HEK293 (cell line): ENCODE results near the gene THBS1.

Source experiments
- CTCF ChIA-PET: fragments of 350-600 bp; formaldehyde crosslinking; extraction: SDS; loops from one replicate; lab custom pipeline; 2021; ENCODE audit warnings: antibody characterized with exemption; lab: Yijun Ruan, JAX
- POLR2A ChIA-PET: fragments of 300-600 bp; formaldehyde crosslinking; extraction: SDS; loops from one replicate; lab custom pipeline; 2020; ENCODE audit warnings: antibody characterized with exemption, inconsistent platforms; lab: Yijun Ruan, JAX
- H3K27ac ChIP-seq: fragments of 200-500 bp; sonication (Bioruptor generic); 2 replicates; pipeline ENCODE4 v1.5.1; 2014; ENCODE audit warnings: low read depth, low read length, control low read depth, inconsistent platforms; ENCODE audit errors: extremely low read depth
- H3K36me3 ChIP-seq, 2 experiments: fragments of 200-500 bp in 1 of 2; sonication (Bioruptor generic) in 1 of 2; 1 replicate in 1 of 2; 2 replicates in 1 of 2; pipeline ENCODE4 v1.5.1; 2014 to 2017; ENCODE audit warnings: inconsistent platforms in 2 of 2, low read length in 2 of 2; ENCODE audit not compliant: control insufficient read depth in 2 of 2, insufficient read depth in 1 of 2
- H3K4me1 ChIP-seq: fragments of 200-500 bp; sonication (Bioruptor generic); 2 replicates; pipeline ENCODE4 v1.5.1; 2014; ENCODE audit warnings: mild to moderate bottlenecking, low read length, inconsistent platforms; ENCODE audit not compliant: control insufficient read depth, insufficient read depth
- H3K4me3 ChIP-seq: 2 replicates; pipeline ENCODE4 v1.5.1; 2011; ENCODE audit warnings: low read depth, mild to moderate bottlenecking, control low read depth, low read length, moderate library complexity
- H3K9me3 ChIP-seq: fragments of 200-500 bp; sonication (Bioruptor generic); 2 replicates; pipeline ENCODE4 v1.5.1; 2014; ENCODE audit warnings: low read depth, low read length, inconsistent platforms; ENCODE audit not compliant: control insufficient read depth, insufficient read depth
- HOXC10 ChIP-seq: sonication (generic); formaldehyde crosslinking; IDR thresholded peaks from 2 replicates; pipeline ENCODE4 v1.8.1; 2023; ENCODE audit warnings: mild to moderate bottlenecking, missing genetic modification reagents
- MEIS1 ChIP-seq: sonication (generic); formaldehyde crosslinking; IDR thresholded peaks from 2 replicates; pipeline ENCODE4 v1.8.1; 2022; ENCODE audit warnings: missing genetic modification reagents, mild to moderate bottlenecking, borderline replicate concordance
- PRDM1 ChIP-seq: fragments of 450-650 bp; formaldehyde crosslinking; IDR thresholded peaks from 2 replicates; pipeline ENCODE4; 2016; ENCODE audit warnings: missing biosample characterization, missing genetic modification characterization
- RBAK ChIP-seq: fragments of 450-650 bp; formaldehyde crosslinking; IDR thresholded peaks from 2 replicates; pipeline ENCODE4 v1.5.1; 2016; ENCODE audit warnings: missing biosample characterization, missing genetic modification characterization
- REST ChIP-seq: fragments of 450-650 bp; formaldehyde crosslinking; IDR thresholded peaks from 2 replicates; pipeline ENCODE4 v1.5.1; 2016; ENCODE audit warnings: missing biosample characterization, missing genetic modification characterization
- SALL2 ChIP-seq: fragments of 450-650 bp; formaldehyde crosslinking; IDR thresholded peaks from 2 replicates; pipeline ENCODE4 v1.5.0; 2017; ENCODE audit warnings: missing biosample characterization, mild to moderate bottlenecking, missing genetic modification characterization, borderline replicate concordance
- SCRT1 ChIP-seq: fragments of 450-650 bp; formaldehyde crosslinking; IDR thresholded peaks from 2 replicates; pipeline ENCODE4 v1.5.1; 2016; ENCODE audit warnings: missing biosample characterization, missing genetic modification characterization, borderline replicate concordance
- SP3 ChIP-seq: fragments of 450-650 bp; formaldehyde crosslinking; IDR thresholded peaks from 2 replicates; pipeline ENCODE4 v1.5.1; 2016; ENCODE audit warnings: missing biosample characterization, missing genetic modification characterization
- ZBTB48 ChIP-seq: fragments of 450-650 bp; formaldehyde crosslinking; IDR thresholded peaks from 2 replicates; pipeline ENCODE4 v1.5.1; 2016; ENCODE audit warnings: missing biosample characterization, missing genetic modification characterization
- ZFHX2 ChIP-seq: fragments of 450-650 bp; formaldehyde crosslinking; conservative IDR thresholded peaks from 2 replicates; pipeline ENCODE4 v1.5.1; 2016; ENCODE audit warnings: missing biosample characterization, missing genetic modification characterization
- ZIC2 ChIP-seq: fragments of 450-650 bp; formaldehyde crosslinking; IDR thresholded peaks from 2 replicates; pipeline ENCODE4 v1.5.1; 2016; ENCODE audit warnings: missing biosample characterization, missing genetic modification characterization
- ZNF16 ChIP-seq: fragments of 450-650 bp; formaldehyde crosslinking; IDR thresholded peaks from 2 replicates; pipeline ENCODE4 v1.5.1; 2016; ENCODE audit warnings: low read depth, missing biosample characterization, missing genetic modification characterization
- ZNF280D ChIP-seq: fragments of 450-650 bp; formaldehyde crosslinking; IDR thresholded peaks from 2 replicates; pipeline ENCODE4 v1.5.1; 2016; ENCODE audit warnings: missing biosample characterization, missing genetic modification characterization
- ZNF341 ChIP-seq: fragments of 450-650 bp; formaldehyde crosslinking; IDR thresholded peaks from 2 replicates; pipeline ENCODE4; 2016; ENCODE audit warnings: low read depth, missing biosample characterization, missing genetic modification characterization
- ZNF544 ChIP-seq: fragments of 450-650 bp; formaldehyde crosslinking; IDR thresholded peaks from 2 replicates; pipeline ENCODE4 v1.5.0; 2017; ENCODE audit warnings: missing biosample characterization, missing genetic modification characterization
- ZNF548 ChIP-seq: fragments of 450-650 bp; formaldehyde crosslinking; IDR thresholded peaks from 2 replicates; pipeline ENCODE4 v1.5.1; 2016; ENCODE audit warnings: missing biosample characterization, missing genetic modification characterization
- ZNF596 ChIP-seq: fragments of 450-650 bp; IDR thresholded peaks from 2 replicates; pipeline ENCODE4 v1.5.0; 2018; ENCODE audit warnings: missing biosample characterization, mild to moderate bottlenecking, missing genetic modification characterization, moderate library complexity
- ZNF629 ChIP-seq: fragments of 450-650 bp; formaldehyde crosslinking; IDR thresholded peaks from 2 replicates; pipeline ENCODE4 v1.5.1; 2017; ENCODE audit warnings: missing biosample characterization, missing genetic modification characterization
- ZNF670 ChIP-seq: fragments of 450-650 bp; formaldehyde crosslinking; IDR thresholded peaks from 2 replicates; pipeline ENCODE4 v1.5.1; 2016; ENCODE audit warnings: missing biosample characterization, missing genetic modification characterization, low read depth
- ZNF677 ChIP-seq: fragments of 450-650 bp; IDR thresholded peaks from 2 replicates; pipeline ENCODE4 v1.5.0; 2018; ENCODE audit warnings: missing biosample characterization, mild to moderate bottlenecking, missing genetic modification characterization, moderate library complexity
- ZNF701 ChIP-seq: fragments of 450-650 bp; formaldehyde crosslinking; IDR thresholded peaks from 2 replicates; pipeline ENCODE4 v1.5.1; 2016; ENCODE audit warnings: missing biosample characterization, missing genetic modification characterization
- TF ChIP-seq, protein P1 (sequence below): fragments of 450-650 bp; formaldehyde crosslinking; IDR thresholded peaks from 2 replicates; pipeline ENCODE4 v1.5.1; 2016; ENCODE audit warnings: missing biosample characterization, missing genetic modification characterization
- TF ChIP-seq, protein P2 (sequence below): fragments of 450-650 bp; formaldehyde crosslinking; IDR thresholded peaks from 2 replicates; pipeline ENCODE4 v1.5.1; 2016; ENCODE audit warnings: missing biosample characterization, missing genetic modification characterization

Gene THBS1

GRCh38 chr15:39598186-39598850, 17.4 kb downstream of the THBS1 start (continued):
- no peak for TF ChIP-seq REST (tag by site-specific recombination)
- TF ChIP-seq ZNF629 (tag by site-specific recombination), result no peak
- TF ChIP-seq MEIS1 (CRISPR knock-in tag), result no peak
- TF ChIP-seq ZNF548 (tag by site-specific recombination), result no peak
- no peak for TF ChIP-seq SALL2 (tag by site-specific recombination)
- TF ChIP-seq, protein P1, sequence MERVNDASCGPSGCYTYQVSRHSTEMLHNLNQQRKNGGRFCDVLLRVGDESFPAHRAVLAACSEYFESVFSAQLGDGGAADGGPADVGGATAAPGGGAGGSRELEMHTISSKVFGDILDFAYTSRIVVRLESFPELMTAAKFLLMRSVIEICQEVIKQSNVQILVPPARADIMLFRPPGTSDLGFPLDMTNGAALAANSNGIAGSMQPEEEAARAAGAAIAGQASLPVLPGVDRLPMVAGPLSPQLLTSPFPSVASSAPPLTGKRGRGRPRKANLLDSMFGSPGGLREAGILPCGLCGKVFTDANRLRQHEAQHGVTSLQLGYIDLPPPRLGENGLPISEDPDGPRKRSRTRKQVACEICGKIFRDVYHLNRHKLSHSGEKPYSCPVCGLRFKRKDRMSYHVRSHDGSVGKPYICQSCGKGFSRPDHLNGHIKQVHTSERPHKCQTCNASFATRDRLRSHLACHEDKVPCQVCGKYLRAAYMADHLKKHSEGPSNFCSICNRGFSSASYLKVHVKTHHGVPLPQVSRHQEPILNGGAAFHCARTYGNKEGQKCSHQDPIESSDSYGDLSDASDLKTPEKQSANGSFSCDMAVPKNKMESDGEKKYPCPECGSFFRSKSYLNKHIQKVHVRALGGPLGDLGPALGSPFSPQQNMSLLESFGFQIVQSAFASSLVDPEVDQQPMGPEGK (tag by site-specific recombination), result no peak
- no peak for TF ChIP-seq RBAK (tag by site-specific recombination)

- no peak overlapping the region for H3K4me3 ChIP-seq
- H3K27ac ChIP-seq, result no peak overlapping the region
- CTCF ChIA-PET, result interaction anchor here (0.6 to 0.9 kb wide), 4 partner anchors 12 to 548 kb away, joined by 3 read pairs; no protein-coding TSS in a partner anchor
- TF ChIP-seq HOXC10, result no peak
- TF ChIP-seq PRDM1 (tag by site-specific recombination), result no peak
- TF ChIP-seq ZNF16 (tag by site-specific recombination), result no peak
- TF ChIP-seq ZNF596, result no peak
- no peak for TF ChIP-seq ZNF544 (tag by site-specific recombination)
- POLR2A ChIA-PET, result no interaction called here
- peaks cover 3% of the 10 kb centered on the region in 2 experiments; a peak in 1 of 3 replicates for H3K36me3 ChIP-seq
- no peaks in the 10 kb centered on the region for H3K4me1 ChIP-seq
- H3K9me3 ChIP-seq, result no peaks in the 10 kb centered on the region
Measured at GRCh38 chr15:39598958-39599845, 18.3 kb downstream of the THBS1 start.

- CTCF ChIA-PET, result interaction anchor here (0.5 to 0.9 kb wide), 3 partner anchors 11 to 901 kb away, joined by 3 to 4 read pairs (median 3); no protein-coding TSS in a partner anchor
- Histone ChIP-seq H3K27ac (no peak overlapping the region), H3K9me3 (no peaks in the 10 kb centered on the region), H3K36me3 (0 out of 3 replicates have a peak, but pooled peaks cover 0 to 3% of the 10 kb centered on the region in 2 experiments), H3K4me3 (no peak overlapping the region), H3K4me1 (no peaks in the 10 kb centered on the region)
- POLR2A ChIA-PET, result no interaction called here
- TF ChIP-seq ZNF670 (no peak), ZNF341 (tag by site-specific recombination) (no peak), SCRT1 (no peak), ZBTB48 (no peak), ZNF280D (no peak), ZNF677 (tag by site-specific recombination) (no peak), ZFHX2 (tag by site-specific recombination) (no peak), ZIC2 (no peak), SP3 (tag by site-specific recombination) (no peak), ZNF701 (tag by site-specific recombination) (no peak)
- TF ChIP-seq, protein P2, sequence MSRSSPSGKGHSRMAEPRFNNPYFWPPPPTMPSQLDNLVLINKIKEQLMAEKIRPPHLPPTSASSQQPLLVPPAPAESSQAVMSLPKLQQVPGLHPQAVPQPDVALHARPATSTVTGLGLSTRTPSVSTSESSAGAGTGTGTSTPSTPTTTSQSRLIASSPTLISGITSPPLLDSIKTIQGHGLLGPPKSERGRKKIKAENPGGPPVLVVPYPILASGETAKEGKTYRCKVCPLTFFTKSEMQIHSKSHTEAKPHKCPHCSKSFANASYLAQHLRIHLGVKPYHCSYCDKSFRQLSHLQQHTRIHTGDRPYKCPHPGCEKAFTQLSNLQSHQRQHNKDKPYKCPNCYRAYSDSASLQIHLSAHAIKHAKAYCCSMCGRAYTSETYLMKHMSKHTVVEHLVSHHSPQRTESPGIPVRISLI (tag by site-specific recombination), result no peak
Measured at GRCh38 chr15:39599871-39600270, 19.0 kb downstream of the THBS1 start.
